Stomach (tissue), 4 donors: ENCODE results near the gene ACTL8.

Source experiments
- POLR2A ChIP-seq, 4 donors: fragments of 450-650 bp; IDR thresholded peaks; one replicate each; pipeline ENCODE4 v1.6.1; 2016; ENCODE audit warnings: antibody characterized with exemption in 4 of 4, control low read depth in 2 of 4, mild to moderate bottlenecking in 1 of 4, moderate library complexity in 1 of 4
- POLR2AphosphoS5 ChIP-seq, 3 donors: sonication (generic); formaldehyde crosslinking; IDR thresholded peaks; one replicate each; pipeline ENCODE4 v1.6.1; 2016; ENCODE audit warnings: antibody characterized with exemption in 3 of 3
- TF ChIP-seq, protein P1 (sequence below), 7 experiments: fragments of 450-650 bp in 4 of 7; fragments of 200-600 bp in 3 of 7; sonication (generic) in 3 of 7; IDR thresholded peaks; one replicate each; pipeline ENCODE4 v1.5.1; 2016 to 2019; ENCODE audit warnings: antibody characterized with exemption in 7 of 7, control low read depth in 2 of 7, mild to moderate bottlenecking in 1 of 7

DNA sequence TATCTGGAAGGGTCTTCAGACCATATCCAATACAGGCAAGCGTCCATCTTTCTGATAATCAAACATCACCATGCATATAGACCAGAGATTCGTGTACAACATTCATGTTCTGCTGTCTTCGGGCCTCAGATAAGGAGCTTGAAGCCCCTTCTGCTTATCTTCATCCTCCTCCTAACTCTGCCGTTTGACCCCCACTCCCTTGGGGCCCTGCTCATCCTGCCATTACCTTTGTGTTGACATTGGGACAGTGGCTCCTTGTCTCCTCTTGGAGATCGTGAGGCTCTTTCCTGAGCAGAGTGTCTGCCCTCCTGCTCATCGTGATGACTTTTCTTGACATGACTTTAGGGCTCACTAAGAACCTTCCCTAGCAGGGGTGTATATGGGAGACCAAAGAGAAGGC, 37.3 kb downstream of the ACTL8 start:
- TF ChIP-seq, protein P1, sequence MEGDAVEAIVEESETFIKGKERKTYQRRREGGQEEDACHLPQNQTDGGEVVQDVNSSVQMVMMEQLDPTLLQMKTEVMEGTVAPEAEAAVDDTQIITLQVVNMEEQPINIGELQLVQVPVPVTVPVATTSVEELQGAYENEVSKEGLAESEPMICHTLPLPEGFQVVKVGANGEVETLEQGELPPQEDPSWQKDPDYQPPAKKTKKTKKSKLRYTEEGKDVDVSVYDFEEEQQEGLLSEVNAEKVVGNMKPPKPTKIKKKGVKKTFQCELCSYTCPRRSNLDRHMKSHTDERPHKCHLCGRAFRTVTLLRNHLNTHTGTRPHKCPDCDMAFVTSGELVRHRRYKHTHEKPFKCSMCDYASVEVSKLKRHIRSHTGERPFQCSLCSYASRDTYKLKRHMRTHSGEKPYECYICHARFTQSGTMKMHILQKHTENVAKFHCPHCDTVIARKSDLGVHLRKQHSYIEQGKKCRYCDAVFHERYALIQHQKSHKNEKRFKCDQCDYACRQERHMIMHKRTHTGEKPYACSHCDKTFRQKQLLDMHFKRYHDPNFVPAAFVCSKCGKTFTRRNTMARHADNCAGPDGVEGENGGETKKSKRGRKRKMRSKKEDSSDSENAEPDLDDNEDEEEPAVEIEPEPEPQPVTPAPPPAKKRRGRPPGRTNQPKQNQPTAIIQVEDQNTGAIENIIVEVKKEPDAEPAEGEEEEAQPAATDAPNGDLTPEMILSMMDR (IDR thresholded peaks at IDR 0.05), result no peak
- TF ChIP-seq POLR2AphosphoS5 (IDR thresholded peaks at IDR 0.05), result no peak
- TF ChIP-seq POLR2A (IDR thresholded peaks at IDR 0.05), result no peak
